Epithelial cell of esophagus (primary cell): Measurements from ENCODE around the gene ANO10.

Experiments
- DNase-seq: peaks from one replicate; pipeline ENCODE4 v3.0.0; 2010; ENCODE audit warnings: low read depth
- H3K4me3 ChIP-seq: 2 replicates; pipeline ENCODE4 v1.5.1; 2011; ENCODE audit warnings: mild to moderate bottlenecking, low read length, control low read depth
- CTCF ChIP-seq: IDR thresholded peaks from 2 replicates; pipeline ENCODE4 v1.5.1; 2011; ENCODE audit warnings: low read depth, mild to moderate bottlenecking, low read length, control low read depth, inconsistent platforms; ENCODE audit not compliant: insufficient read depth; ENCODE audit errors: missing control alignments

ANO10 gene

GRCh38 chr3:43649365-43649968 is 27.7 kb upstream of the ANO10 start:
- no peak for TF ChIP-seq CTCF
- DNase-seq: no peak
- no peak overlapping the region for H3K4me3 ChIP-seq

DNA sequence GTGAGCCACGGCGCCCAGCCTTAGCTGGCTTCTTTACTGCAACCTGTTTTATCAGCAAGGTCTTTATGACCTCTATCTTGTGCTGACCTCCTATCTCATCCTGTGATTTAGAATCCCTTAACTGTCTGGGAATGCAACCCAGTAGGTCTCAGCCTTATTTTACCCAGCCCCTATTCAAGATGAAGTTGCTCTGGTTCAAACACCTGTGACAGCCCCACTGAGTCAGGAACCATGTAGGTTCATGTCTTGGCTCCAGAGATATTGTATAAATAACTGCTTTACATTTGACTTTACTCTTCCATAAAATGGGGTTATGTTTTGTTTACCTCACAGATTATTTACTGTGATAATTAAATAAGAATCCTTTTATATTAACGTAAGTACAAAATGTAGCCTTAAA is 27.1 kb upstream of the ANO10 start:
- no peak for TF ChIP-seq CTCF
- DNase-seq: no peak
- H3K4me3 ChIP-seq: no peak overlapping the region

GRCh38 chr3:43647331-43648166 is 25.7 kb upstream of the ANO10 start:
- DNase-seq: no peak
- no peak for TF ChIP-seq CTCF
- no peak overlapping the region for H3K4me3 ChIP-seq

- no peak for TF ChIP-seq CTCF
- no peak overlapping the region for H3K4me3 ChIP-seq
- no peak for DNase-seq
Measured at GRCh38 chr3:43644443-43644842, 22.6 kb upstream of the ANO10 start.

GRCh38 chr3:43641306-43642114 is 19.7 kb upstream of the ANO10 start:
- H3K4me3 ChIP-seq: no peak overlapping the region
- no peak for TF ChIP-seq CTCF
- no peak for DNase-seq

DNA sequence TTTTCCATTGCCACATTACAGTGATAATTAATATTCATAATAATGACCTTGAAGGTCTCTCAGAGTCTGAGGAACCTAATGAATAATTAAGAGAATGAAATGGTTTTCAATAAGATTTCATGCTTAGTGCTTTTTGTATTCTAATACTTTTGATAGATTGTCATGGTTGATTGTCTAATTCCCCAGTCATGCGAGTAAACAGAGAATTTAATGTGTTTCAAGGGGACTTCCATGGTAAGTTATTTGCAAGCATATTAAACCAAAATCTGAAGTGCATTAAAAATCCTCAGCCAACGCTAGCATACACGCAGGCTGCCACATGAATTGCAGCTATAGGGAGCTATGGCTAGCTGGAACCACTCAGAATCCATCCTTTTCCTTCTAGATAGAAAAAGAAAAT is 18.9 kb upstream of the ANO10 start:
- H3K4me3 ChIP-seq: no peak overlapping the region
- TF ChIP-seq CTCF: no peak
- no peak for DNase-seq
